Osteocyte (in vitro differentiated cells): ENCODE measurements around the gene TEAD3. TPM values are rescaled to one million over a fixed set of nuclear protein-coding genes. Genes with fewer than 3 reads are reported as not detected.

Experiments used
- DNase-seq: peaks from one replicate; pipeline ENCODE4 v3.0.0; 2021; ENCODE audit warnings: mixed read lengths; ENCODE audit not compliant: unreplicated experiment; ENCODE audit errors: extremely low spot score
- H3K27ac Mint-ChIP-seq: one replicate; pipeline ENCODE4 v1.8.0; 2021; ENCODE audit warnings: mild to moderate bottlenecking, mixed read lengths; ENCODE audit not compliant: unreplicated experiment
- H3K27me3 Mint-ChIP-seq: one replicate; pipeline ENCODE4 v1.8.0; 2021; ENCODE audit warnings: mixed read lengths; ENCODE audit not compliant: unreplicated experiment
- H3K36me3 Mint-ChIP-seq: one replicate; pipeline ENCODE4 v1.8.0; 2021; ENCODE audit warnings: mixed read lengths; ENCODE audit not compliant: unreplicated experiment
- H3K4me1 Mint-ChIP-seq: one replicate; pipeline ENCODE4 v1.8.0; 2021; ENCODE audit warnings: mixed read lengths; ENCODE audit not compliant: unreplicated experiment
- H3K4me3 Mint-ChIP-seq: one replicate; pipeline ENCODE4 v1.8.0; 2021; ENCODE audit warnings: mild to moderate bottlenecking, moderate library complexity, mixed read lengths; ENCODE audit not compliant: unreplicated experiment
- H3K9me3 Mint-ChIP-seq: one replicate; pipeline ENCODE4 v1.8.0; 2021; ENCODE audit warnings: mixed read lengths; ENCODE audit not compliant: unreplicated experiment
- CTCF ChIP-seq: fragments of 200-600 bp; sonication (generic); IDR thresholded peaks from 2 replicates; pipeline ENCODE4 v1.5.0; 2021; ENCODE audit warnings: antibody characterized with exemption, mild to moderate bottlenecking, moderate library complexity
- total RNA-seq: library from RNA; stranded (reverse); gene quantifications from 2 replicates; pipeline ENCODE4 v1.2.1, GENCODE V29; 2021

TEAD3 gene
- total RNA-seq, 1 donor from 2014 or later = 44.8 TPM

- TF ChIP-seq CTCF = peak; percentile 98
- Mint-ChIP-seq H3K4me3 (peak within 1 kb of the TSS; percentile 98), H3K27me3 (no peaks in the 10 kb centered on the region), H3K27ac (peak within 1 kb of the TSS; percentile 98), H3K9me3 (no peaks in the 10 kb centered on the region), H3K4me1 (peaks cover 39% of the 10 kb centered on the region), H3K36me3 (peaks cover 24% of the 10 kb centered on the region)
- peak; percentile 97 for DNase-seq
Measured at GRCh38 chr6:35468181-35468979, 28.5 kb downstream of the TEAD3 start, which contains the start of gene RPL10A. TSS of gene RPL10A (plus strand) at chr6:35468401. CDS start at chr6:35468435, 34 bp downstream.

- Mint-ChIP-seq H3K27ac (no peak overlapping the region), H3K9me3 (no peaks in the 10 kb centered on the region), H3K36me3 (peaks cover 26% of the 10 kb centered on the region), H3K4me1 (peaks cover 21% of the 10 kb centered on the region), H3K4me3 (no peak overlapping the region), H3K27me3 (no peaks in the 10 kb centered on the region)
- TF ChIP-seq CTCF = no peak
- no peak for DNase-seq
Measured at GRCh38 chr6:35465646-35466045, 31.2 kb downstream of the TEAD3 start.

- no peak overlapping the region for H3K4me3 Mint-ChIP-seq
Measured at GRCh38 chr6:35463292-35463691, 33.6 kb downstream of the TEAD3 start.

GRCh38 chr6:35461270-35461669, 35.6 kb downstream of the TEAD3 start:
- Mint-ChIP-seq H3K4me1 (no peaks in the 10 kb centered on the region), H3K27ac (no peak overlapping the region), H3K9me3 (no peaks in the 10 kb centered on the region), H3K27me3 (no peaks in the 10 kb centered on the region), H3K4me3 (no peak overlapping the region), H3K36me3 (peaks cover 16% of the 10 kb centered on the region)
- no peak for TF ChIP-seq CTCF
- DNase-seq = no peak

More at GRCh38 chr6:35463292-35463691, 33.6 kb downstream of the TEAD3 start:
- no peak for TF ChIP-seq CTCF
- Mint-ChIP-seq H3K4me1 (peaks cover 7% of the 10 kb centered on the region), H3K27ac (no peak overlapping the region), H3K36me3 (peaks cover 16% of the 10 kb centered on the region), H3K9me3 (no peaks in the 10 kb centered on the region), H3K27me3 (no peaks in the 10 kb centered on the region)
- DNase-seq = no peak

DNA sequence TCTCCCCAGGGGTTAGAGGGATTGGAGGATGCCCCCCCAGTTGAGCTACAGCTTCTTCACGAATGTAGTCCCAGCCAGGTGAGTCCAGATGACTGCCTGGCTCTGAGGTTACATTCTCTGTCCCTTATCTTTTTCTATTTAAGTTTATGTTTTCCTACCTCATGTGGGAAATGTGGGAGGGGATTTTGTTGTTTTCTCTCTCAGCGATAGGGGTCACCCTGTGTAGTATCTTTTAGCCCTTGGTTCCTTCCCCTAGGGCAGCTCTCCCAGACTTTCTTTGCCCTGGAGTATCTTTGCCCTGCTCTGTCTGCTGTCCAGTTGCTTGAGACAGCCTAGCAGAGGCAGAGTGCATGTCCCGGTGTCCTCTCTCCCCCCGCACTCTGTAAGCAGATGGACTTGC, 39.0 kb downstream of the TEAD3 start:
- no peak overlapping the region for H3K27ac Mint-ChIP-seq
- H3K9me3 Mint-ChIP-seq = no peaks in the 10 kb centered on the region
- peaks cover 26% of the 10 kb centered on the region for H3K4me1 Mint-ChIP-seq
- H3K27me3 Mint-ChIP-seq = no peaks in the 10 kb centered on the region
- H3K4me3 Mint-ChIP-seq = no peak overlapping the region
- TF ChIP-seq CTCF = no peak
- H3K36me3 Mint-ChIP-seq = peaks cover 18% of the 10 kb centered on the region
- no peak for DNase-seq
